ENCODE results near the gene PDE8A. TPM values are rescaled to one million over a fixed set of nuclear protein-coding genes. Genes with fewer than 3 reads are reported as not detected.

Gene PDE8A
- total RNA-seq, 1 donor from 2014 or later = 22.8 TPM

DNA sequence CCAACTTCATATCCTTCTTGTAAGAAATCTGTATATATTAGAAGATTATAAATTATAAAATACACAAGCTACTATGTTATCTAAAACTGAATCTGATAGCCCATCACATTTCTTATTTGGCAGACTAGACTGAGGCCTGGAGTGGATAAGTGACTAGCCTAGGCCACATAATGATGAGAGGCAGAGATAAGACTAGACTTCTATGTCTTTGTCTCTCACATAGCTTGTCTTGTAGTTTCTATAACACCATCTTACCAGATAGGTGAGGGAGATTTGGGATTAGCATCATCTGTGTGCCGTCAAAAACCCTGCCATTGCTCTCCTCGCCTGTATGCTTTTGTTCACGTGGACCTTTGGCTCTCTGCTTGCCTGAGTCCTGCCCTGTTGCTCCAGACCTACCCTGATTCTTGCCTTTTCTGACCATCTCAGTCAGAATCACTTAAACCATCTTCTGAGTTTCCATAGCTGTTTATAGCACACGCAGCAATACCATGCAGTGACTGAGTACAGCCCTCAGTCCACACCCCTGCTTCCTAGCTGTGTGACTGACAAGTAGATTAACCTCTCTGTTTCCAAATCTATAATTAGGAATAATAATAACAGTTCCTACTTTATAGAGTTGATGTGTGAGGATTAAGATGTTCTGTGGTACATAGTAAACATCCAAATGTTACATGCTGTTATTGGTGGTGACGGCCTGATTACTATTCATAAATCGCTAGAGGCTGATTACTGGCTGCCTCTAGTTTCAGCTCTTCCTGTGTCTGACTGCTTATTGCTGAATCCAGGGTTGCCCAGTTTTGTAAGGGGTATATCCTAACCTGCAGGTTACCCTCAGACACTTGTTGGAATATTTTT, 49.7 kb downstream of the PDE8A start:
- no peak for DNase-seq (ENCODE audit: low read depth, low spot score)

DNA sequence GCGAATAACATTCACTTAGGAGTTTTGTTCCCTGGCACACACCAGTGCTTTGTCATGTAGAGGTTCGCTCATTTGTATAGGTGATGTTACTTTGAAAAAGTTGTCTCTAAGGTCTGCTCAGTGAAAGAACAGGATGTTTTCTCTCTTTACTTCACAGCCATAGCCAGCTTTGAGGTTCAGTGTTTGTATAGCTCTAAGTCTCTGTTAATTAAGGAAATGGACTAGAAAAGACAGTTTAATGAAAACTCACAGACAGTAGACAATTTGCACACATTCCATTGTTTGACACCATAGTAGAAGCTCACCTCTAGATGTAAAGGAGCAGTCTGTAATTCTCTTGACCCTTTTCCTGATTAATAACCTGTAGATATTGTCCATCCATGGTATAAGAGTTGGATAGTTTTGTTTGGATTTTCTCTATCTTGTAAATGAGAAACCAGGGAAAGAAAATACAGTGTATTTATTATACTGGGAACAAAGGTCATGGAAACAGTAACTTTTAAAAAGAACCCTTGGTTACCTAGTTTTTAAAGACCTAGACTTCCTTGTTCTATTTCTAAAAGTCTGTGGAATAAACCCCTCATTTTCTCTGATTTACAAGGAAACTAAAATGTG, 50.4 kb downstream of the PDE8A start:
- no peak for DNase-seq (ENCODE audit: low read depth, low spot score)

DNA sequence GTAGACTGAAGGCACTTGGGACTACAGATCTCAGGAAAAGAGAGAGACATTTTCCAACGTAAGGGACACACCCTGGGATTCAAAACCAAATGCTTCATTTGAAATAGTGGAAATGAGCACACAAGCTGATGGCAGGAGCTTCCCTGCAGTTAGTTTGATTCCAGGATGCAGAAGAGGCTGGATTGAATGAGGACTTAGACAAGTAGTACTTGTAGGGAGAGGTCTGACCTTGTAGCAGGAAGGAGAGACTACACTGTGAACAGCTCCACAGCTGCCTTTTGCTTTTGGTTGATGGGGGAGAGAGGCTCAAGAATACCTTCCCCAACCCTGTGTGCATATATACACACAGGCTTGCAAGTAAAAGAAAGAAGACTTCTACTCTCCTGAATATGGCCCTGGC, 51.5 kb downstream of the PDE8A start:
- DNase-seq (ENCODE audit: low read depth, low spot score) = no peak

DNA sequence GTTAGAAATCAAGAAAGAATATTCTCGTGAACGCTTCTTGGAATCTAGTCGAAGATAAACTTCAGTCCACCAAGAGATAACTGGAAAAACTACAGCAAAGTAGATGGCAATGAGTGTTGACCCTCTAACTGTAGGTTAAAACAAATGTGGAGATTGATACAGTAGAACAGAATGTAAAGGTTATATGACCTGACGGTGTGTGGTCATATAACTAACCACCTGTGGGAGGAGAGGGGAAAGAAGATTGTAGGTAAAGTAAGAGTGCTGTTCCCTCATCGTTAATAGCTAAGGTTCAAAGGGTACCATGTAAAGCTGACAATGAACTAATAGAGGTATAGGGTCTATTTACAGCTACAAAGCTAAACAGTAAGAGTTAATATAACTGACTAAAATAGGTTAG, 52.6 kb downstream of the PDE8A start:
- no peak for DNase-seq (ENCODE audit: low read depth, low spot score)

DNA sequence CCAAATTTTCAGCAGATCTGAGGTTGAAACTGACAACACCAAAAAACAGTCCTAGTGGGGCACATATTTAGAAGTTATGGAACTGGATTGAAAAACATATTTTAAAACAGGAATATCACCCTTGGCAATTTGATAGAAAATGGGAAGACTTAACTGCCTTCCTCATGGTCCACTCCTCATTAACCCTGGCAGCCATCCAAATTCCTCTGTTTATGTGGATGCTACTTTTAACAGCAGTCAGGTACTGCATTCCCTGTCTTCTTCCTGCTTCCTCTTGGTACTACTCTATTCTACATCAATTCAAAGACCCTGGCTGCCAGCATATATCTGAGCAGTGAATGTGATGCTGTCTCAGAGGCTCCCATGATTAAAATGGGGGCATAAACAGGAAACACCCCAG, 54.3 kb downstream of the PDE8A start:
- DNase-seq (ENCODE audit: low read depth, low spot score) = no peak

DNA sequence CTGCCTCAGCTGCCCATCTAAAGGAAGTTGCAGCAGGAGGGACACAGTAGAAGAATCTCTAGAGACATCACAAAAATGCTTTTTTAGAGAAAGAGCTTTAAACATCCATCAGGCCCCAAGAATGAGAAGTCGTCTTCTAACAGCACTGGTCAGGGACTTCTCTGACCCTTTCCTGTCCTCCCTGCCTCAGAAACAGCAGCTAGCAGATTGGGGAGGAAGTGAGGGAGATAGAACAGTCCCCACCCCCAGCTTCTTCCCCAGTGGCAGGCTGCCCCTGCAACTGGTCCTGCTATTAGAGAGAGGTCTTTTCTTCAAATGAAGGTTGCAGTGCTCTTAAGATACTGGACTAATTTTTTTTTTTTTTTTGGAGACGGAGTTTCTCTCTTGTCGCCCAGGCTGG, 55.1 kb downstream of the PDE8A start:
- no peak for DNase-seq (ENCODE audit: low read depth, low spot score)

DNA sequence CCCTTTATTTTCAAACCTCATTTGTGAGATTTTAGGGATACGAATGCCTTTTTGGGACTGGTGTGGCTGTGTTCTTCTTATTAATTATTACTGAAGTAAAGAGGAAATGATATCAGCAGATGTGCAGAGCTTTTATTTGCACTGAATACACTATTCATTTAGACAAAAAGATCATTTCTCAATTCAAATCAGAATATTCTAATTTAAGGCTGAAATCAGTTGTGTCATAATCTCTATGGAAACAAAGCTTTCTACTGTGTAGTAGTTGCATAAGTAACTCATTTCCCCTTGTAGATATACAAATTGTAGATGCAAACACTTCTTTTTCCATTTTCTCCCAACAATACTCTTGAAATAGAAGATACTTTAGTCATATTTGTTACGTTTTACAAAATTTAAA, 56.0 kb downstream of the PDE8A start:
- no peak for DNase-seq (ENCODE audit: low read depth, low spot score)

DNA sequence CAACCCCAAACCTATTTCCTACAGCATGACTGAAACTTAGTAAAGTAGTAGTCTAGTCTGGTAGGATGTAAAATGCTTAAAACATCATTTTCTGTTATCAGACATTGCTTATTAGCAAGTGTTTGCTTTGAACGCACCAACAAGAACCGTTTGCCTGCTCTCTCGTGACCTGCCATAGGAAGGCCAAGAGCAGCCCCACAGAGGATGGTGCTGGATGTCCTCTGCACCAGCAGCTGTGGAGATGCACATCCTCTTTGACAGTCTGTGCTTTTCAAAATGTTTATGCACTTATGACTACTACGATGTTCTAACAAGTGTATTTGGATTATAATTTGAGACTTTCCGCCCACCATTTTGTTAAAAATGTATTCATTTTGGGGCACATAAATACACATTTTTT, 59.6 kb downstream of the PDE8A start:
- DNase-seq (ENCODE audit: low read depth, low spot score) = no peak

DNA sequence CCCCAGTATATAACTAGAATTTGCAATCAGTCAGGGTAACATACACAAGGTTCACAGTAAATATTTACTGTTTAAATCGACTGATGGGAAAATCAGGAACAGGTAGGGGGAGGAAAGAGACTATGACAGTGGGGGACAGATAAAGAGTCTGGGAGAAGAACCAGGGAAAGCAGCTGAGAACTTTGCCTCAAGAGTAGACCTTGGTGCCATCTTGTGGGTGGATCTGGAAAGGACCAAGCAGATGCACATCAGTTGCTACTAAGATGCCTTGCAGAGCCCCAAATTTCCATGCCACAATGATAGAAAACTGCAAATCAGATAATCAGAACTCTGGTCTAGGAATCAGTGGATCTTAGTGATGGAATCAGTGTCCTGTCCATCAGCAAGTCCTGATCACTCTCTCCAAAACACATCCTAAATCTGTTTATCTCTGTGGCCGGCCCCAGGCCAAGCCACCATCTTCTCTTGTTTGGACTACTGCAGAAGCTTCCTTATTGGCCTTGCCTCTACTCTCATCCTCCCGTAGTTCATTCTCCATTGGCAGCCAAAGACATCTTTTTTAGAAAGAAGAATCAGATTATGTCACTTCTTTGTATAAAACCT, 62.7 kb downstream of the PDE8A start:
- DNase-seq (ENCODE audit: low read depth, low spot score) = peak; percentile 26

DNA sequence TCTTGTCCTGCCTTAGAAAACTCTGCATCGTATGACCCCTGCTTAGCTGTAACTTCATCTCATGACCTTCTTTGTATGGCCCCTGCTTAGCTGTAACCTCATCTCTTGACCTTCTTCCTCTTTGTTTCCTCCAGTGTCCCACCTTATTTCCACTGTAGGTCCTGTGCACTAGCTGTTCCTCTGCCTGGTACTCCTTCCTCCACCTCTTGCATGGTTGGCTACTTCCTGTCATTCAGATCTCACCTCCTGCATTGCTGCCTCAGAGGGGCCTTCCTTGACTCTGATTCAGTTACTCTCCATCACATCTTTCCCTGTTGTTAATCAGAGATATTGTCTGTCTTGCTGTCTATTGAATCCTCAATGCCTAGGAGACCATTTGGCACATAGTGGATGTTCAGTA, 63.2 kb downstream of the PDE8A start:
- DNase-seq (ENCODE audit: low read depth, low spot score) = no peak

DNA sequence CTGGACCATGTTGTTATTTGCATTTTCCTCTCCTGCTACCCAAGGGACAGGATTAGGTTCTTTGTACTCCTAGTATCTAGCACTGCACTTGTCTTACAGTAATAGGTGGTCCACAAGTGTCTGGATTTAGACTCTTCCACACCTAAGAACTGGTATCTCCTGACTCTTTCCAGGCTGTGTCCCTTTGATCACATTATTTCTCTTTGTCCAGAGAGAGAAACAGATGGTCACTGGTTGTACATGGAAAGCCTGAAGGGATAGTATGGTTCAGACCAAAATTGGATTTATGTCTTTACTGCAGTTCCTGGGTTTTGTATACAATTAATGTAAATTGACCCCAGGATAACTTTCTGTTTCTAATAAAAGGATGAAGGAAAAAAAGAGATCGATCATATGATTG, 64.0 kb downstream of the PDE8A start:
- DNase-seq (ENCODE audit: low read depth, low spot score) = no peak

DNA sequence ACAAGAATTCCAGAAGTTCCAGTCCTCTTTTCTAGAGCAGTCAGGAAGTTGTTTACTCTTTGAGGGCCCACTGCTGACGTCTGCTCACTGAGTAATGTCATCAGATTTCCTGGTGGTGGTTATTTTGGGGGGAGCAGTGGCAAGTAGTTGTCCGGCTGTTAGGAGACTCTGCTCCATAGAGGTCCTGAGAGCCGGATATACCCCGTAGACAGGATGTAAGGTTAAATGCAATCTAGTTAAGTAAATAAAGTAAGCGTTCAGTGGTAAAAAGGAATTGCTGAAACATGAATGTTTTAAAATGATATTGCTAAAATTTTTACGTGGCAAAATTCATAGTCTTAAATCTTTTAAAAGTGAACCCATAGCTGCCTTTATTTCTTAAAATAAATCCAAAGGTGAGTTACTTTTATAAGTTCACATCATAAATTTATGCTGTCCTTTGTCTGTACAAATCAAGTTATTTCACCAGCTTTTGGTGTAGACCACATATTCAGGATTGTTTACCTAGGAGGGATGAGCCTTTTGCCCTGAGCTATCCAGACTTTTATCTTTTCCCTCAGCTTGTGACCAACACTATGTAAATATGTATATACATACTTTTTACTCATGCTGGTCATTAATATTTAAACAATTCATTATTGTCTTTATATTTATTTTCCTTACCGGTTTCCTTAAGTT, 65.8 kb downstream of the PDE8A start:
- DNase-seq (ENCODE audit: low read depth, low spot score) = peak; percentile 95

DNA sequence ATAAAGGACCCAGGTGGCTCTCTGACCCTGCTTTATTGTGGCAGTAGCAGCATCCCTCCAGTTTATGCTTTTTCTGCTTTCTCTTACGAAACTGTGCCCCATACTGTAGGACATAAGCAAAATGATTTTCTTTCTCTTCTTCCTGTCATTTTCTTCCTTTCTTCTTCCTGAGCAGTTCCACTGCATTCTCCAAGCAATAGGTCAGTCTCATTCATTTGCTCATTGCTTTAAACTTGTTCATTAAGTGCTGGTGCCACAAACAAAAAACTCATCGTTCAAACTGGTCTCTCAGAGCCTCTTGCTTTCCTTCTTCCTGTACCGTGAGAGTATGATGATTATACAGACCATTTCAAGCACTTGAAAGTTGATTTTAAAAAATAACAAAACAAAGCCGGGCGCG, 66.8 kb downstream of the PDE8A start:
- no peak for DNase-seq (ENCODE audit: low read depth, low spot score)

DNA sequence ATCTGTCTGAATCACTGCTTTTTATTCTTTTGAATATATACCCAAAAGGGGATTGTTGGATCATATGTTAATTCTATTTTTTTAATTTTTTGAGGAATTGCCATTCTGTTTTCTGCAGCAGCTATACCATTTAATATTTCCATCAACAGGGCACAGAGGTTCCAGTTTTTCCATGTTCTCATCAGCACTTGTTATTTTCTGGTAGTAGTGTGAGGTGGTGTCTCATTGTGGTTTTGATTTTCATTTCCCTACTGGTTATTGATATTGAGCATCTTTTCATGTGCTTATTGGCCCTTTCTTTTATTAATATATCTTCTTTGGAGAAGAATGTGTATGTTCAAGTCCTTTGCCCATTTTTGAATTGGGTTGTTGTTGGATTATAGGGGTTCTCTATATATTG, 68.1 kb downstream of the PDE8A start:
- no peak for DNase-seq (ENCODE audit: low read depth, low spot score)

DNA sequence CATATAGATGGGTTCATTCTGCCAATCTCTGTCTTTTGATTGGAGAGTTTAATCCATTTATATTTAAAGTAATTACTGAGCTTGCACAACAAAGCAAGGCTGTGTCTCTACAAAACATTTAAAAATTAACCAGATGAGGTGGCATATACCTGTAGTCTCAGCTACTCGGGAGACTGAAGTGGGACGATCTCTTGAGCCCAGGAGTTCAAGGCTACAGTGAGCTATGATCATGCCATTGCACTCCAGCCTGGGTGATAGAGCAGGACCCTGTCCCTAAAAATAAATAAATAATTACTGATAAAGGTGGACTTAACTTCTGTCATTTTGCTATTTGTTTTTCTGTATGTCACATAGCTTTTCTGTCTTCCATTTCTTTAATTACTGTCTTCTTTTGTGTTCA, 78.1 kb downstream of the PDE8A start:
- DNase-seq (ENCODE audit: low read depth, low spot score) = no peak

DNA sequence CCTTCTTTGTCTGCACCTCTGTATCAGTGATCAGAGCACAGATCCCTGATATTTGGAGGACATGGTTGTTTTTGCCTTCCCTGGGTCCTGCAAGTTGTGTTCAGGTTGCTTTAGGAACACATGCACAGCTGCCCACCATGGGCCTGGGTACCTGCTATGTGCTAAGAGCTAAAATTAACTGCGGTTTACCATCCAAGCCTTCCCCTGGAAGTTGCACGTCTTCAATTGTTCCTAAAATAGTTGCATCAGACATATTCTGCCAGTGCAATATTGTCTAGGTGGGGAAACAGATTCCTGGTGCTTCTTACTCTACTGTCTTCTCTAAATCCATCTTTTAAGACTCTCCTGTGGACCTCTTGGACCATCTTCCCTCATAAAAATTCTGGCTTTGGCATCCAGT, 80.9 kb downstream of the PDE8A start:
- DNase-seq (ENCODE audit: low read depth, low spot score) = no peak

DNA sequence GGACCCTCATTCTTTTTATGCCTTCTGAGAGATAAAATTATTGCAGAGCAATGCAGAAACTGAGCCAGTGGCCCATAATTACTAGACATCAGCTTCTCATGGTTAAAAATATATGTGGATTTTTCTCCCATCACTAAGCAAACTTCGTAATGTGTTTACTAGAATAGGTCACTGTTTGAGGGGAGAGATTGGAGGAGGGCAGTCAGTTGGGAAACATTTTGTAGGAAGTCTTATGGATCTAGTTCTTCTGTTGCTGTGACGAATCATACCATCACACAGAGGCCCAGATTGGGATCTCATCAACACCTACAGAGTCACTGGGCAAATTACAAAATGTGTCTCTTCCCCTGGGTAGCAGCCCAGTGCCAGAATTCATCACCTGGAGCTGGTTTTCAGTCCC, 81.4 kb downstream of the PDE8A start:
- DNase-seq (ENCODE audit: low read depth, low spot score) = no peak

DNA sequence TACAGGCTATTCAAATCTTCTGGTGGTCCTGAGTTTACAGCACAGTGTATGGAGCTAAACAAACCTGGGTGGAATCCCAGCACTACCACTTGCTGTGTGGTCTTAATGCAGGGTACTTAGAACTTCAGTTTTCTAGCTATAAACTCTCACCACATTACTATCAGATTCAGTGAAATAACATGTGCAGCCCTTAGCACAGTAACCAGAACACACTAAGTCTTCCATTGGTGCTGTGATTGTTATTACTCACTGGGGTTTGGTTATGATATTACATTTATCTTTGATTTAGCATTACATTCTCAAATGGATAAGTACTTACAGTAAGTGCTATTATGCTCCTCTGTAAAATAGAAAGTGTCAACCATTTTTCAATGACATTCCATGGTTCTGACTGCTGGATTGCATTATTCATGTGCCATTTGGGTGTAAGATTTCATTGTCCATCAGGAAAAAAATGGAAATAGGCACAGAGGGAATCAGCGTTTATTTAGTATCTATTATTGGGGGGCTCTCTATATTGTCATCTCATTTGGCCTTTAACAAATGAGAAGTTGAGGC, 81.9 kb downstream of the PDE8A start:
- DNase-seq (ENCODE audit: low read depth, low spot score) = no peak

DNA sequence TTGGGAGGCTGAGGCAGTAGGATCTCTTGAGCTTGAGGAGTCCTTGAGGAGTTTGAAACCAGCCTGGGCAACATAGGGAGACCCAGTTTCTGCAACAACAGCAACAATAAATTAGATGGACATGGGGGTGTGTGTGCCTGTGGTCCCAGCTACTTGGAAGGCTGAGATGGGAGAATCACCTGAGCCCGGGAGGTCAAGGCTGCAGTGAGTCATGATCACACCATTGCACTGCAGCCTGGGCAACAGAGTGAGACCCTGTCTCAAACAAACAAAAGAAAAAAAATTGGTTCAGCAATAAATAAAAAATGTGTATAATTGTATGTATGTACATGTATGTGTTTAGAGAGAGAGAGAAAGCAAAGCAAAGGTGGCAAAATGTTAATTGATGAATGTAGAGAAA, 83.1 kb downstream of the PDE8A start:
- DNase-seq (ENCODE audit: low read depth, low spot score) = no peak

DNA sequence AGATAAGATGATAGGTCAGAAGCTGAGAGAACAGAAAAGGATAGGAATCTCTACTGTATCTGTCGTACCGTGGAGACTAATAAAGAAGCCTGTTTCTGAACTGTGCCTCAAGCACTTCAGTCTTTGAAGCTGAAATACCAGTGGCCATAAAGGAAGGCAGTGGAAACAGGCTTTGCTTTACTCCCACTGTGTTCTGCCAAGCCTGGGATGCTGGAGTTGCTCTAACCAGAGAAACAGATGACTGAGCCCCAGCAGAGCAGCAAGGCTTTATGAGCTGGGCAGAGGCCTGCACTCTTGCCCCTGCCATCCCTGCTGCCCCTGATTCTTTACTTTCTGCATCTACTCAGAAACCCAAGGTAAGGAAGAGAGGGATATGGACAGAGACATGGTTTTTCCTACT, 89.4 kb downstream of the PDE8A start:
- DNase-seq (ENCODE audit: low read depth, low spot score) = no peak

DNA sequence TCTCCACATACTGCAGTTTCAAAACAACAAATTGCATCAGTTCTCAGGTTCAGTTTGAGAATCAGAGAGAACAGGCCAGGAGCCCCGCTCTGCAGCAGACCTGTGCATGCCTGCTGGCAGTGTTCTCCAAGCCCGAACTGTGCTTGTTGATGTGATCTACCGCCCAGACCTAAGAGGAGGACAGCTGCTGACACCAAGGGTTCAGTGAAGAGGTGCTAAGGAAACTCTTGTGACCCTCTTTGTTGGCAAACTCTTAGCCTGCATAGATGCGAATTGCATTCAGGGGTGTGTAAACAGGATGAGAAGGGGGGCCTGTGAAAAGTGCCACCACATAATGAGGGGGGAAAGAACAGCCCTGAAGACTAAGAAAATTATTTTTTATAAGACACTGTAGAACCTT, 89.8 kb downstream of the PDE8A start:
- no peak for DNase-seq (ENCODE audit: low read depth, low spot score)

DNA sequence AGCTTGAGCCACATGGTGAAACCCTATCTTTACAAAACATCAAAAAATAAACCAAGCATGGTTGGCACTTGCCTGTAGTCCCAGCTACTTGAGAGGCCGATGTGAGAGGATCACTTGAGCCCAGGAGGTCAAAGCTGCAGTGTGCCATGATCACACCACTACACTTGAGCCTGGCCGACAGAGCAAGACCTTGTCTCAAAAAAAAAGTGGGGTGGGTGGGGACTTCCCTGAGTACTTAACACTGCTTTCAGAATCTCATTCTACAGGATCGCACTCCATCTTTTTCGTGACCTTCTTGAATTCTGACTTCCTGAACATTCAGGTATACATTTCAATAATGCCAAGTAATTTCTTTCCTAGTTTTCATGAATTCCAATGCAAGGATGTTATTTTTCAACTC, 91.3 kb downstream of the PDE8A start:
- no peak for DNase-seq (ENCODE audit: low read depth, low spot score)

All from pulmonary artery endothelial cell (primary cell).